Osteoblast (primary cell): Measurements from ENCODE around the gene C11orf97. TPM values are rescaled to one million over a fixed set of nuclear protein-coding genes. Genes with fewer than 3 reads are reported as not detected.

Experiments used
- DNase-seq: peaks from one replicate; pipeline ENCODE4 v3.0.0; 2011; ENCODE audit warnings: low spot score, mixed read lengths; ENCODE audit not compliant: insufficient read length; ENCODE audit errors: missing footprints
- H2AFZ ChIP-seq: 2 replicates; pipeline ENCODE4 v1.6.0; 2011; ENCODE audit warnings: mild to moderate bottlenecking, low read length
- H3K27ac ChIP-seq: 2 replicates; pipeline ENCODE4 v1.5.1; 2011; ENCODE audit warnings: mild to moderate bottlenecking, low read depth, low read length, moderate library complexity
- H3K27me3 ChIP-seq: 2 replicates; pipeline ENCODE4 v1.6.0; 2012; ENCODE audit warnings: mild to moderate bottlenecking, control low read depth, inconsistent platforms, low read length, moderate library complexity; ENCODE audit not compliant: insufficient read depth
- H3K36me3 ChIP-seq: 2 replicates; pipeline ENCODE4 v1.5.1; 2011; ENCODE audit warnings: mild to moderate bottlenecking, low read length, control low read depth, moderate library complexity; ENCODE audit not compliant: insufficient read depth
- H3K4me1 ChIP-seq: 2 replicates; pipeline ENCODE4 v1.5.1; 2011; ENCODE audit warnings: mild to moderate bottlenecking, low read length, control low read depth, moderate library complexity; ENCODE audit not compliant: insufficient read depth
- H3K4me2 ChIP-seq: 2 replicates; pipeline ENCODE4 v1.6.0; 2011; ENCODE audit warnings: mild to moderate bottlenecking, low read length; ENCODE audit not compliant: insufficient read depth
- H3K4me3 ChIP-seq: fragments of 200-600 bp; sonication (generic); 3 replicates; pipeline ENCODE4 v1.5.1; 2012; ENCODE audit warnings: mild to moderate bottlenecking, low read length, inconsistent platforms; ENCODE audit not compliant: insufficient read depth
- H3K79me2 ChIP-seq: 2 replicates; pipeline ENCODE4 v1.6.0; 2012; ENCODE audit warnings: mild to moderate bottlenecking, low read length, control low read depth, inconsistent platforms; ENCODE audit not compliant: insufficient read depth
- H3K9me3 ChIP-seq: 2 replicates; pipeline ENCODE4 v1.5.1; 2011; ENCODE audit warnings: low read depth, low read length, control low read depth
- H4K20me1 ChIP-seq: 2 replicates; pipeline ENCODE4 v1.6.0; 2012; ENCODE audit warnings: mild to moderate bottlenecking, low read length, control low read depth; ENCODE audit not compliant: insufficient read depth
- total RNA-seq: library from RNA; depleted of rRNA; stranded (reverse); fragments of >200 nt; gene quantifications from 2 replicates; pipeline ENCODE4 v1.2.3, GENCODE V29; 2012
- TF ChIP-seq, protein P1 (sequence below): IDR thresholded peaks from 2 replicates; pipeline ENCODE4 v1.5.1; 2011; ENCODE audit warnings: mild to moderate bottlenecking, low read depth, low read length, moderate library complexity; ENCODE audit errors: extremely low read depth

The C11orf97 gene
- total RNA-seq, 1 donor, result not detected

- no peak overlapping the region for H2AFZ ChIP-seq
Measured at GRCh38 chr11:94560834-94561233, 48.6 kb downstream of the C11orf97 start.

DNA sequence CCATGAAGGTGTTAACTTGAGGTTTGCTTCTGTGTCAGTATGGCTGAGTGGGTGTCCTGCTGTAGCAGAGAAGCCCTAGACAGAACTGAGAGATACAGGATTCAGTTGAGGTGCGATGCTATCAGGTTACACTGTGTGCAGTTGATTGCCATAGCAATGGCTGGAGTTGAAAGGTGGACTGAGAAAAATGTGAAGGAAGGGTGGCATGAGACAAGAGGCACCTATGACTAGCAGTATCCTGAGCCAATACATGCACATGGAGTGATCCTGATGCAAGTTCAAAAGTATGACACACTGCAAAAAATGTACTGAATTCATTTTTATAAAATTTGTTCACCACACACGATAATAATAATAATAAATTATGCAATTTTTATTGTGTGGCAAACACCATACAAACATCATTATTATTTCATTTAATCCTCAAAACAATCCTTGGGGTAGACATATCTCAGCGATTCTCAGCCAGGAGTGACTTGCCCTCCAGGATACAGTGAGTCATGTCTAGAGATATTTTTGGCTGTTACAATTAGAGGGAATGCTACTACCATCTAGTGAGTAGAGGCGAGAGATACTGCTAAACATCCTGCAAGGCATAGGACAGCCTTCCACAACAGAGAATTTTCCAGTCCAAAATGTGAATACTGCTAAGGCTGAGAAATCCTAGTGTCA, 51.1 kb downstream of the C11orf97 start:
- TF ChIP-seq, protein P1, sequence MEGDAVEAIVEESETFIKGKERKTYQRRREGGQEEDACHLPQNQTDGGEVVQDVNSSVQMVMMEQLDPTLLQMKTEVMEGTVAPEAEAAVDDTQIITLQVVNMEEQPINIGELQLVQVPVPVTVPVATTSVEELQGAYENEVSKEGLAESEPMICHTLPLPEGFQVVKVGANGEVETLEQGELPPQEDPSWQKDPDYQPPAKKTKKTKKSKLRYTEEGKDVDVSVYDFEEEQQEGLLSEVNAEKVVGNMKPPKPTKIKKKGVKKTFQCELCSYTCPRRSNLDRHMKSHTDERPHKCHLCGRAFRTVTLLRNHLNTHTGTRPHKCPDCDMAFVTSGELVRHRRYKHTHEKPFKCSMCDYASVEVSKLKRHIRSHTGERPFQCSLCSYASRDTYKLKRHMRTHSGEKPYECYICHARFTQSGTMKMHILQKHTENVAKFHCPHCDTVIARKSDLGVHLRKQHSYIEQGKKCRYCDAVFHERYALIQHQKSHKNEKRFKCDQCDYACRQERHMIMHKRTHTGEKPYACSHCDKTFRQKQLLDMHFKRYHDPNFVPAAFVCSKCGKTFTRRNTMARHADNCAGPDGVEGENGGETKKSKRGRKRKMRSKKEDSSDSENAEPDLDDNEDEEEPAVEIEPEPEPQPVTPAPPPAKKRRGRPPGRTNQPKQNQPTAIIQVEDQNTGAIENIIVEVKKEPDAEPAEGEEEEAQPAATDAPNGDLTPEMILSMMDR, result peak; percentile 58
- H3K4me3 ChIP-seq, result no peak overlapping the region
- peak overlapping the region; percentile 41 for H3K27ac ChIP-seq
- H3K27me3 ChIP-seq, result no peaks in the 10 kb centered on the region
- H4K20me1 ChIP-seq, result peaks cover 2% of the 10 kb centered on the region
- H3K36me3 ChIP-seq, result no peaks in the 10 kb centered on the region
- H2AFZ ChIP-seq, result no peak overlapping the region
- H3K4me2 ChIP-seq, result no peak overlapping the region
- no peaks in the 10 kb centered on the region for H3K79me2 ChIP-seq
- peak; percentile 96 for DNase-seq
- H3K4me1 ChIP-seq, result peaks cover 15% of the 10 kb centered on the region
- no peaks in the 10 kb centered on the region for H3K9me3 ChIP-seq

More at GRCh38 chr11:94560834-94561233, 48.6 kb downstream of the C11orf97 start:
- no peak overlapping the region for H3K4me2 ChIP-seq
- H3K36me3 ChIP-seq, result no peaks in the 10 kb centered on the region
- TF ChIP-seq, protein P1, result no peak
- no peaks in the 10 kb centered on the region for H3K9me3 ChIP-seq
- peaks cover 33% of the 10 kb centered on the region for H3K4me1 ChIP-seq
- no peaks in the 10 kb centered on the region for H3K79me2 ChIP-seq
- peaks cover 2% of the 10 kb centered on the region for H4K20me1 ChIP-seq
- H3K27me3 ChIP-seq, result no peaks in the 10 kb centered on the region
- no peak overlapping the region for H3K4me3 ChIP-seq
- no peak overlapping the region for H3K27ac ChIP-seq
- DNase-seq, result no peak

GRCh38 chr11:94563848-94564467, 51.7 kb downstream of the C11orf97 start:
- Histone ChIP-seq H3K4me3 (no peak overlapping the region), H3K4me1 (peaks cover 12% of the 10 kb centered on the region), H3K4me2 (no peak overlapping the region), H3K36me3 (no peaks in the 10 kb centered on the region), H2AFZ (no peak overlapping the region), H3K27ac (peak overlapping the region; percentile 41), H3K27me3 (no peaks in the 10 kb centered on the region), H3K9me3 (no peaks in the 10 kb centered on the region), H3K79me2 (no peaks in the 10 kb centered on the region), H4K20me1 (peaks cover 2% of the 10 kb centered on the region)
- TF ChIP-seq, protein P1, result no peak
- DNase-seq, result no peak

GRCh38 chr11:94567181-94567670, 55.0 kb downstream of the C11orf97 start, which contains the start of gene PIWIL4:
TSS of gene PIWIL4 (plus strand) at chr11:94567368. CDS start at chr11:94567519, 151 bp downstream.
- H3K79me2 ChIP-seq, result no peaks in the 10 kb centered on the region
- H4K20me1 ChIP-seq, result peaks cover 2% of the 10 kb centered on the region
- H3K4me3 ChIP-seq, result no peak within 1 kb of the TSS
- no peak within 1 kb of the TSS for H3K27ac ChIP-seq
- no peaks in the 10 kb centered on the region for H3K36me3 ChIP-seq
- H3K9me3 ChIP-seq, result no peaks in the 10 kb centered on the region
- H3K27me3 ChIP-seq, result no peaks in the 10 kb centered on the region
- H3K4me1 ChIP-seq, result peaks cover 12% of the 10 kb centered on the region
- H3K4me2 ChIP-seq, result no peak within 1 kb of the TSS
- no peak for DNase-seq
- TF ChIP-seq, protein P1, result no peak
- no peak within 1 kb of the TSS for H2AFZ ChIP-seq
